Glutamatergic neuron (in vitro differentiated cells): ENCODE measurements around the gene NLK. TPM values are rescaled to one million over a fixed set of nuclear protein-coding genes. Genes with fewer than 3 reads are reported as not detected.
"Not testable (repeated sequence)": the region's sequence is repeated elsewhere in the genome, so short reads cannot be mapped to it uniquely, and the experiment has no call there.

Experiments used
- DNase-seq: peaks from one replicate; pipeline ENCODE4 v3.0.0; 2022
- H3K27ac Mint-ChIP-seq: one replicate; pipeline ENCODE4 v1.8.0; 2020; ENCODE audit warnings: mild to moderate bottlenecking, mixed read lengths, inconsistent platforms; ENCODE audit not compliant: unreplicated experiment
- H3K27me3 Mint-ChIP-seq: one replicate; pipeline ENCODE4 v1.8.0; 2020; ENCODE audit warnings: mild to moderate bottlenecking, moderate library complexity, mixed read lengths, inconsistent platforms; ENCODE audit not compliant: unreplicated experiment
- H3K36me3 Mint-ChIP-seq: one replicate; pipeline ENCODE4 v1.8.0; 2020; ENCODE audit warnings: mild to moderate bottlenecking, mixed read lengths, inconsistent platforms; ENCODE audit not compliant: unreplicated experiment
- H3K4me1 Mint-ChIP-seq: one replicate; pipeline ENCODE4 v1.8.0; 2020; ENCODE audit warnings: mild to moderate bottlenecking, low read depth, mixed read lengths, inconsistent platforms; ENCODE audit not compliant: unreplicated experiment
- H3K4me3 Mint-ChIP-seq: one replicate; pipeline ENCODE4 v1.8.0; 2020; ENCODE audit warnings: mild to moderate bottlenecking, mixed read lengths, inconsistent platforms; ENCODE audit not compliant: unreplicated experiment
- H3K9me3 Mint-ChIP-seq: one replicate; pipeline ENCODE4 v1.8.0; 2020; ENCODE audit warnings: mild to moderate bottlenecking, moderate library complexity, mixed read lengths, inconsistent platforms; ENCODE audit not compliant: unreplicated experiment
- total RNA-seq: library from RNA; stranded (reverse); fragmentation: NEBNext Ultra II Directional; extraction: Animal tissue kit (Norgen Biotek cat#: 25700); gene quantifications from one replicate; pipeline ENCODE4 v1.2.1, GENCODE V29; 2021; ENCODE audit not compliant: unreplicated experiment
- TF ChIP-seq, protein P1 (sequence below): fragments of 200-600 bp; sonication (generic); IDR thresholded peaks from one replicate; pipeline ENCODE4 v1.5.0; 2021; ENCODE audit not compliant: partially characterized antibody, unreplicated experiment

The NLK gene
- total RNA-seq, 1 donor from 2014 or later: 33.8 TPM

DNA sequence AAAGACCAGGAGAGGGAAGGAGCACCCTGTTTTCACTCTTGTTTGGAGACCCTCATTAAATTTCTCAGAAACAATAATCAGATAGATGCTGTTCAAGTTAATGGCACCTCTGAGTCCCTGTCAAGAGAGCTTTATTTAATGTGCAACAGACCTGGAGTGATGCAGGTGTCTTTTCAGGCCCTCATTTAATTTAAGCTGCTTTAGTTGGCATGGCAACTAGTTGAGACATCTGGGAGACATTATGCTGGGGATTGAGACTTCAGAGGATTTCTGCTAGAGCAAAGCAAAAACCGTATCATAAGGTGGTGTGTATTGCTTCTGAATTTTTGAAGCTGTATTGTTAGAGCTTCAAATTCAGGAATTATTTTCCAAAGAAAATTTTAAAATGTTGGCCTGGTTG, 108.5 kb downstream of the NLK start:
- TF ChIP-seq, protein P1, sequence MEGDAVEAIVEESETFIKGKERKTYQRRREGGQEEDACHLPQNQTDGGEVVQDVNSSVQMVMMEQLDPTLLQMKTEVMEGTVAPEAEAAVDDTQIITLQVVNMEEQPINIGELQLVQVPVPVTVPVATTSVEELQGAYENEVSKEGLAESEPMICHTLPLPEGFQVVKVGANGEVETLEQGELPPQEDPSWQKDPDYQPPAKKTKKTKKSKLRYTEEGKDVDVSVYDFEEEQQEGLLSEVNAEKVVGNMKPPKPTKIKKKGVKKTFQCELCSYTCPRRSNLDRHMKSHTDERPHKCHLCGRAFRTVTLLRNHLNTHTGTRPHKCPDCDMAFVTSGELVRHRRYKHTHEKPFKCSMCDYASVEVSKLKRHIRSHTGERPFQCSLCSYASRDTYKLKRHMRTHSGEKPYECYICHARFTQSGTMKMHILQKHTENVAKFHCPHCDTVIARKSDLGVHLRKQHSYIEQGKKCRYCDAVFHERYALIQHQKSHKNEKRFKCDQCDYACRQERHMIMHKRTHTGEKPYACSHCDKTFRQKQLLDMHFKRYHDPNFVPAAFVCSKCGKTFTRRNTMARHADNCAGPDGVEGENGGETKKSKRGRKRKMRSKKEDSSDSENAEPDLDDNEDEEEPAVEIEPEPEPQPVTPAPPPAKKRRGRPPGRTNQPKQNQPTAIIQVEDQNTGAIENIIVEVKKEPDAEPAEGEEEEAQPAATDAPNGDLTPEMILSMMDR: no peak
- no peaks in the 10 kb centered on the region for H3K27me3 Mint-ChIP-seq
- H3K36me3 Mint-ChIP-seq: no peaks in the 10 kb centered on the region
- peak overlapping the region; percentile 13 for H3K27ac Mint-ChIP-seq
- no peak overlapping the region for H3K4me3 Mint-ChIP-seq
- no peak for DNase-seq
- no peaks in the 10 kb centered on the region for H3K9me3 Mint-ChIP-seq
- peaks cover 4% of the 10 kb centered on the region for H3K4me1 Mint-ChIP-seq

DNA sequence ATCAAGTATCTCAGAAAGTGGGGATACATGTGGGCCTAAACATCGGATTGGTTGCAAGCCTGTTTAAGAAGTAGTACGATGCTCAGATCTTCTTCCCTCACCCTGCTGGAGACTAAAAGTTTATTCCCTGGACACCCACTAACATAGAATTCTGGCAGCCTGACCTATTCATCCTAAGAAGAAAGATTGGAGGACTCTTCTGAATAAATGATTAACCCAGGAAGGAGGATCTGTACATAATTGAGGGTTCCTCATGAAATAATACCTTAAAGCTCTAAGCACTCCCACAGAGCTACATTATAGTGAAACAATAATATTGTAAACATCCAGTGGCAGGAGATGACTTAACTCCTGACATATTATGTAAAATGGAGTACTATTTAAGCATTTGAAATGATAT, 111.7 kb downstream of the NLK start:
- no peak for DNase-seq
- no peaks in the 10 kb centered on the region for H3K36me3 Mint-ChIP-seq
- TF ChIP-seq, protein P1: no peak
- H3K4me3 Mint-ChIP-seq: no peak overlapping the region
- H3K9me3 Mint-ChIP-seq: no peaks in the 10 kb centered on the region
- H3K27ac Mint-ChIP-seq: no peak overlapping the region
- H3K27me3 Mint-ChIP-seq: no peaks in the 10 kb centered on the region
- H3K4me1 Mint-ChIP-seq: peaks cover 4% of the 10 kb centered on the region

DNA sequence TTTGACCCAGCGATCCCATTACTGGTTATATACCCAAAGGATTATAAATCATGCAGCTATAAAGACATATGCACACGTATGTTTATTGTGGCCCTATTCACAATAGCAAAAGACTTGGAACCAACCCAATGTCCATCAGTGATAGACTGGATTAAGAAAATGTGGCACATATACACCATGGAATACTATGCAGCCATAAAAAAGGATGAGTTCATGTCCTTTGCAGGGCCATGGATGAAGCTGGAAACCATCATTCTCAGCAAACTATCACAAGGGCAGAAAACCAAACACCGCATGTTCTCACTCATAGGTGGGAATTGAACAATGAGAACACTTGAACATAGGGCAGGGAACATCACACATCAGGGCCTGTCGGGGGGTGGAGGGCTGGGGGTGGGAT, 112.9 kb downstream of the NLK start:
- not testable (repeated sequence) for H3K27me3 Mint-ChIP-seq, H3K27ac Mint-ChIP-seq, H3K36me3 Mint-ChIP-seq, DNase-seq, H3K4me1 Mint-ChIP-seq, H3K4me3 Mint-ChIP-seq, H3K9me3 Mint-ChIP-seq

DNA sequence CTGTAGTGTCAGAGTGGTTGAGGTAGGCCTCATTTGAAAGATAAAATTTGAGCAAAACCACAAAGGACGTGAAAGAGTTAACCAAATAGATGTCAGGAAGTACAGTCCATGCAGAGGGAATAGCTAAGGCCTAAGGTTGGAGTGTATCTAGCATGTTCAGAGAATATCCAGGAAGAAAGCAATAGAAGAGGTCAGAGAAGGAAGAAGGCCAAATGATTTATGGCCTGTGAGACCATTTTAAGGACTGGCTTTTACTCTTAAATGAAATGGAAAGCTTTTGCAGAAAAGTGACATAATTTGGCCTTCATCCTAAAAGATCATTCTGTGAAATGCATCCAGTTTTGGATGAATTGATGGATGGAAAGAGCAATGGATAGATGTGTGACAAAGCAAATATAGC, 116.5 kb downstream of the NLK start:
- DNase-seq: no peak
- no peaks in the 10 kb centered on the region for H3K4me1 Mint-ChIP-seq
- no peaks in the 10 kb centered on the region for H3K9me3 Mint-ChIP-seq
- no peak overlapping the region for H3K4me3 Mint-ChIP-seq
- H3K27me3 Mint-ChIP-seq: no peaks in the 10 kb centered on the region
- TF ChIP-seq, protein P1: no peak
- H3K36me3 Mint-ChIP-seq: no peaks in the 10 kb centered on the region
- H3K27ac Mint-ChIP-seq: no peak overlapping the region

DNA sequence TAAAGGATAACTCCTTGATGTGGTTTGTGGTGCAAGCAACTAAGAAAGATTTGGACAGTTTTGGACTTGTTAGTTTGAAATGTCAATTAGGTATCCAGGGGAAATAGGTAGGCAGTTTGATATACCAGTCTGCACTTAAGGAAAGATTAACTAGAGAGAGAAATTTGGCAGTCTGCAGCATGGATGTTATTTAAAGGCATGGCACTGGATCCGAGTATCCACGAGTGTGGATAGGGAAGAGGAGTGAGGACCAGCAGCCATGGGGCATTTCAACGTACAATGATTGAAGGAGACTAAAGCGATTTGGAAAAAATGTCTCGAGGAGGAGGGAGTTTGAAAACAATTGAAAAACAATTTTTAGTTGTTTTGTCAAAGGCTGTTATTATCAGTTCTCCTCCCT, 117.4 kb downstream of the NLK start:
- H3K4me1 Mint-ChIP-seq: no peaks in the 10 kb centered on the region
- no peaks in the 10 kb centered on the region for H3K36me3 Mint-ChIP-seq
- H3K27ac Mint-ChIP-seq: no peak overlapping the region
- H3K9me3 Mint-ChIP-seq: no peaks in the 10 kb centered on the region
- no peaks in the 10 kb centered on the region for H3K27me3 Mint-ChIP-seq
- TF ChIP-seq, protein P1: no peak
- no peak overlapping the region for H3K4me3 Mint-ChIP-seq
- DNase-seq: no peak

DNA sequence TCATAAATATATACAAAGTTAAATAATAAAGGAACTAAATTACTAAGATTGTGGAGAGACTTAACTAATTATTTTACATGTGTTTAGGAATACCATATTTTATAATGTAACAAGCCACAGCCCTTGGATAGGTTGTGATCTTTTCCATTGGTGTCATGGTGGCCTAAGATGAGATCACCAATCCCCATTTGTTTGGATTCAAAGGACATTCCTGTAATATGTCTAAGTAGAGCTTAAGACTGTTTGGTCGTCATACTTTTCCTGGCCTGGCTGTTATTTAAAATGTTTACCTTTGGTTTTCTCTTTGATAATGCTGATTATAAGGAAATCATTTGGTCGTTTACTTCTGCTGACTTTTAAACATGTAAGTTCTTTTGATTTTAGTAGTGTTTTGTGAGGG, 118.1 kb downstream of the NLK start:
- DNase-seq: no peak
- no peaks in the 10 kb centered on the region for H3K27me3 Mint-ChIP-seq
- H3K27ac Mint-ChIP-seq: no peak overlapping the region
- H3K9me3 Mint-ChIP-seq: no peaks in the 10 kb centered on the region
- H3K4me3 Mint-ChIP-seq: no peak overlapping the region
- TF ChIP-seq, protein P1: no peak
- H3K4me1 Mint-ChIP-seq: no peaks in the 10 kb centered on the region
- H3K36me3 Mint-ChIP-seq: no peaks in the 10 kb centered on the region
